Thoracic aorta (tissue), 2 donors: ENCODE results near the gene XCL1. TPM values are rescaled to one million over a fixed set of nuclear protein-coding genes. Genes with fewer than 3 reads are reported as not detected.

Experiments used
- ATAC-seq: fragments of 150-250 bp; one replicate; pipeline ENCODE4 v1.8.0; 2017; ENCODE audit warnings: low read depth; ENCODE audit not compliant: insufficient number of reproducible peaks, low FRiP score
- DNase-seq: peaks from one replicate; pipeline ENCODE4 v3.0.0-alpha.2; 2020; ENCODE audit warnings: low spot score
- H3K27ac ChIP-seq, 2 donors: fragments of 200-600 bp; sonication (generic); 1 replicate in 1 of 2; 2 replicates in 1 of 2; pipeline ENCODE4 v1.5.1; 2016; ENCODE audit warnings: mild to moderate bottlenecking in 2 of 2, moderate library complexity in 2 of 2
- H3K27me3 ChIP-seq: fragments of 200-600 bp; sonication (generic); replicated peaks from 2 replicates; pipeline ENCODE4 v1.6.0; 2016; ENCODE audit warnings: mild to moderate bottlenecking; ENCODE audit not compliant: insufficient read depth
- H3K36me3 ChIP-seq: fragments of 200-600 bp; sonication (generic); one replicate; pipeline ENCODE4 v1.5.1; 2016
- H3K4me1 ChIP-seq, 2 donors: fragments of 200-600 bp; sonication (generic); 1 replicate in 1 of 2; 2 replicates in 1 of 2; pipeline versions ENCODE4 v1.5.1 to v1.6.0; 2016; ENCODE audit warnings: low read depth in 2 of 2, mild to moderate bottlenecking in 1 of 2; ENCODE audit not compliant: control insufficient read depth in 1 of 2
- H3K4me3 ChIP-seq: fragments of 200-600 bp; sonication (generic); 2 replicates; pipeline ENCODE4 v1.5.1; 2016; ENCODE audit warnings: mild to moderate bottlenecking
- H3K9me3 ChIP-seq: fragments of 200-600 bp; sonication (generic); 2 replicates; pipeline ENCODE4 v1.5.1; 2016
- total RNA-seq, 2 donors: library from RNA; depleted of rRNA; stranded (reverse); fragments of >200 nt; gene quantifications; one replicate each; pipeline versions ENCODE4 v1.1.0 to v1.2.3, GENCODE V29; 2016
- TF ChIP-seq, protein P1 (sequence below): fragments of 200-600 bp; sonication (generic); IDR thresholded peaks from one replicate; pipeline ENCODE4 v1.5.1; 2019; ENCODE audit warnings: antibody characterized with exemption

Gene XCL1
- total RNA-seq, 2 donors from 2014 or later, result 0.54 TPM; not detected in 1

DNA sequence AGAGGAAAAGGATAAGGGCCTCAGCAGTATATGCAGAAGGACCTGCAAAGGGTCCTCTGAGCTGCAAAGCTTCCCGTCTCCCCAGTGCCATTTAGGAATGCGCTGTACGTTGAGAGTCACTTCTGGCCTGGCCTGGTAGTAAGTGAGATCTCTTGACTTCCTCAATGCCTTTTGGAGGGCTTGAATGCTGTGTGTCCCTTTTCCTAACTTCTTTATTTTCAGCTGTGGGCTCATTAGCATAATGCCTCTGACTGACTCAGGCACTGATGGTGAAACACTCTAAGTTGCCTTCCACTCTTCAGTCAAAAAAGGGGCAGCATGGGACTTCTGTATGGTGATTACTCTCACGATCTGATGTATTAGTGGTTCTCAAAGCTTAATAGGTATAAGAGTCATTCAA, 49.9 kb downstream of the XCL1 start:
- ATAC-seq, result no peak
- Histone ChIP-seq H3K4me3 (no peak overlapping the region), H3K9me3 (no peaks in the 10 kb centered on the region), H3K27ac (no peak overlapping the region), H3K4me1 (peaks cover 11 to 14% of the 10 kb centered on the region in 2 donors), H3K36me3 (no peaks in the 10 kb centered on the region), H3K27me3 (no peaks in the 10 kb centered on the region)
- no peak for DNase-seq
- TF ChIP-seq, protein P1, sequence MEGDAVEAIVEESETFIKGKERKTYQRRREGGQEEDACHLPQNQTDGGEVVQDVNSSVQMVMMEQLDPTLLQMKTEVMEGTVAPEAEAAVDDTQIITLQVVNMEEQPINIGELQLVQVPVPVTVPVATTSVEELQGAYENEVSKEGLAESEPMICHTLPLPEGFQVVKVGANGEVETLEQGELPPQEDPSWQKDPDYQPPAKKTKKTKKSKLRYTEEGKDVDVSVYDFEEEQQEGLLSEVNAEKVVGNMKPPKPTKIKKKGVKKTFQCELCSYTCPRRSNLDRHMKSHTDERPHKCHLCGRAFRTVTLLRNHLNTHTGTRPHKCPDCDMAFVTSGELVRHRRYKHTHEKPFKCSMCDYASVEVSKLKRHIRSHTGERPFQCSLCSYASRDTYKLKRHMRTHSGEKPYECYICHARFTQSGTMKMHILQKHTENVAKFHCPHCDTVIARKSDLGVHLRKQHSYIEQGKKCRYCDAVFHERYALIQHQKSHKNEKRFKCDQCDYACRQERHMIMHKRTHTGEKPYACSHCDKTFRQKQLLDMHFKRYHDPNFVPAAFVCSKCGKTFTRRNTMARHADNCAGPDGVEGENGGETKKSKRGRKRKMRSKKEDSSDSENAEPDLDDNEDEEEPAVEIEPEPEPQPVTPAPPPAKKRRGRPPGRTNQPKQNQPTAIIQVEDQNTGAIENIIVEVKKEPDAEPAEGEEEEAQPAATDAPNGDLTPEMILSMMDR, result no peak

DNA sequence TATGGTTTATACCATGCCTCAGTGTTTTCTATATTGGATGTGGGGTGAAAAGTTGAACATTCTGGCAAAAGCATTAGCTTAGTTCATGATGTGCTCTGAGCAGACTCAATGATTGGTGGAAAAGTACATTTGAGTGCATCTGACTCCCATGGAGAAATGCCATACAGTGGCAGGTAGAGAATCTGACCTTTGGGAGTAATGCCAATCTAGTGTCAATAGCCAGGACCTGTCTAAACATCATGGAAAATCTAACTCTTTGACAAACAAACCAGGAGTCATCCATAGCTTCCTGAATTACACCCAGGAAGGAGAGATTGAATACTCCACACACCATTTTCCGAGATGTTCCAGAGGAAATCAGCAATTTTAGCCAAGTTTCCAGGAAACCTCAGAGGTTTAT, 51.0 kb downstream of the XCL1 start:
- Histone ChIP-seq H3K27me3 (no peaks in the 10 kb centered on the region), H3K4me3 (no peak overlapping the region), H3K4me1 (peaks cover 2 to 14% of the 10 kb centered on the region in 2 donors), H3K9me3 (no peaks in the 10 kb centered on the region), H3K36me3 (no peaks in the 10 kb centered on the region), H3K27ac (no peak overlapping the region)
- no peak for DNase-seq
- TF ChIP-seq, protein P1, result no peak
- no peak for ATAC-seq

DNA sequence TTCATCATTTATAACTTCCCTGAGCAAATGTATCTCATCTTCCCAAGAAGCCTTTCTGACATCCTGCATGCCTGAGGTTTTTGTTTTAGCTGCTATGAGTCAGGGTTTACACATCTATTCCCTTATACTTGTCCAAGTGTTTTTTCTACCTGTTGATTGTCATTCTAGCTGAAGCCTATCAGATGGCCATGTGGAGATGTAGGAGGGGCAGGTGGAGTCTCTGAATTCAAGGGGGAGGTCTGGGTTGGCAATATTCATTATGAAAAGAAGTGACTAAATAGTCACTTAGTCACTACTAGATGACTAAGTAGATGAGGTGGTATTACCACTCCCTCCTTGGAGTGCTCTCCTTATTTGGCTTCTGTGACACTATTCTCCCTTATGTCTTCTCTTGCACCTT, 52.4 kb downstream of the XCL1 start:
- Histone ChIP-seq H3K4me3 (no peak overlapping the region), H3K27ac (no peak overlapping the region), H3K36me3 (no peaks in the 10 kb centered on the region), H3K9me3 (no peaks in the 10 kb centered on the region), H3K4me1 (peaks cover 0 to 2% of the 10 kb centered on the region in 2 donors), H3K27me3 (no peaks in the 10 kb centered on the region)
- TF ChIP-seq, protein P1, result no peak
- no peak for ATAC-seq
- no peak for DNase-seq

DNA sequence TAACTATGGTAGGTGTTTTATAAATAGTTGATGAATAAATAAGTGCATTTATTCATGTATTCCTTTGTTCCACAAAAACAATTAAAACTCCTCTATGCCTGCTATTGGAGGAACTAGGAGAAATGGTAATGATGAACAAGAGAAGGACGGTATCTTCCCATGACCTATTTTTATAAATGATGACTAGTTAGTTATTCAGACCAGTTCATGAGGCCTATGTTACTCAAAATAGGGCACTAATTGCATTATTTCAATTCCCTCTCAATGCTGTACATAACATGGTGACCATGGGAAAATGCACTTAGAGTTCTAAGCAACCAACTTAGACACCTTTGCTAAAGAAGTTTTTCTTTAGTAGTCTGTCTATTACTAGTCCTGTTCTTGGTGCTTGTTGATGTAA, 53.1 kb downstream of the XCL1 start:
- H3K36me3 ChIP-seq, result no peaks in the 10 kb centered on the region
- no peak overlapping the region for H3K4me3 ChIP-seq
- DNase-seq, result no peak
- no peaks in the 10 kb centered on the region for H3K9me3 ChIP-seq
- no peak for ATAC-seq
- no peaks in the 10 kb centered on the region for H3K27me3 ChIP-seq
- H3K27ac ChIP-seq, result no peak overlapping the region
- no peaks in the 10 kb centered on the region for H3K4me1 ChIP-seq
- TF ChIP-seq, protein P1, result no peak

Other genes with a start within 250 kb of the XCL1 start
- not detected for gene XCL2, start 32.6 kb upstream of the XCL1 start, total RNA-seq
- gene DPT, start 152.6 kb downstream of the XCL1 start, total RNA-seq, result 10 to 100 TPM; 60.7 to 85.7 TPM